GM21529 (cell line): ENCODE results near the gene ATP5PD.

Source experiments
- ATAC-seq: cut with Tn5 transposase; IDR thresholded peaks from one replicate; pipeline ENCODE4 v1.9.1; 2021; ENCODE audit not compliant: unreplicated experiment

ATP5PD gene

GRCh38 chr17:75001915-75002843, 44.6 kb downstream of the ATP5PD start:
- no peak for ATAC-seq

GRCh38 chr17:74999523-74999922, 47.2 kb downstream of the ATP5PD start:
- no peak for ATAC-seq

- no peak for ATAC-seq
Measured at GRCh38 chr17:74998783-74999182, 48.0 kb downstream of the ATP5PD start.

- no peak for ATAC-seq
Measured at GRCh38 chr17:74995847-74996246, 50.9 kb downstream of the ATP5PD start.

GRCh38 chr17:74994440-74994839, 52.3 kb downstream of the ATP5PD start:
- no peak for ATAC-seq

- no peak for ATAC-seq
Measured at GRCh38 chr17:74992223-74992622, 54.5 kb downstream of the ATP5PD start.

- ATAC-seq = no peak
Measured at GRCh38 chr17:74990581-74991105, 56.1 kb downstream of the ATP5PD start.
